Astrocyte of the hippocampus (primary cell): ENCODE data around the gene C11orf68.
"Not testable (repeated sequence)": the region's sequence is repeated elsewhere in the genome, so short reads cannot be mapped to it uniquely, and the experiment has no call there.

Source experiments
- DNase-seq: peaks from one replicate; pipeline ENCODE4 v3.0.0; 2011; ENCODE audit warnings: low read depth, low spot score

C11orf68 gene

DNA sequence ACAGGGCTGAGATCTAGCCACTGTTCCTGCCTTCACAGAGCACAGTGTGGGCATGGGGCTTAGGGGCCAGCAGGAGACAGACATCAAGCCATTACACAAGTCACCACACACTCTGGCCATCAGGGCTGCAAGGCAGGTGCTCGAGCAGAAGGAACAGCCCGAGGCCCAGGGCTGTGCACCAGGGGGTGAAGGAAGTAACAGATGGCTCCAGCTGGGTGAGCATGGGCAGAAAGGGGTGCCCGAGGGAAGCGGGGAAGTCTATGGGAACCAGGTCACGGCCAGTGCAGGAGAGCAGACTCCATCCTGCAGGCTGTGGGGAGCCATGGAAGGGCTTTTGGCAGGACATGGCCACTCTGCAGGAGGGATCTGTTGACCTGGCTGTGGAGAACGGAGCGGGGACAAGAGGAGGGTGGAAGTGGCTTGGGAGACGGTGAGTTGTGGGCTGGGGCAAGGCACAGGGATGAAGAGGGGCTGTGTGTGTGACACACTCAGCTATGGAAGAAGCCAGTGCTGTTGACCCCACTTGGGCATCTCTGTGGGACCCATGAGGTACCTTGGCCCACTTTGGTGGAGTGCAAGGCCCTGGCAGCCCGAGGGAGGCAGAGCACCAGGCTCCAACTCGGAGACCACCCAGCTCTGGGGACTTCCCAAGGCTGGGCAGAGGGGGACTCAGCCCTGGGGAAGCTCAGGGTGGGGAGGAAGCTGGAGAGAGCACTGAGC lies 3.6 kb downstream of the C11orf68 start:
- no peak for DNase-seq

DNA sequence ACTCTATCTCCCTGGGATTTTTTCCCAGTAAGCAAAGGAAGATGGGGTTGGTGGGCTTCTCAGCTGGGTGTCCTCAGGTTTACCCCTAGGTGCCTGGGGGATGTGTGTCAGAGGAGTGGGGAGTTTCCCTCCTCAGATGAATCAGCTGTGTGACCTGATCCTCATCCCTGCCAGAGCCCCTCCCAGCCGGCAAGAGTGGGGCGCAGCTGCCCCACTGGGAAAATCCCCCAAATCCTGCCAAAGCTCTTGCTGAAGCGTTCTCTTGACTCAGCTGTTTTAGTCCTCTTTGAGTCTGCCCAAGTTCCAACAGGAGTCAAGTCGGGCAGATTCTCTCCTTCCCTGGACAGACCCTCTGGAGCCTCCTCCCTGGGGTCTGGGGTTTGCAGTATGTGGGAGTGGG lies 6.0 kb downstream of the C11orf68 start:
- DNase-seq = peak; percentile 61

DNA sequence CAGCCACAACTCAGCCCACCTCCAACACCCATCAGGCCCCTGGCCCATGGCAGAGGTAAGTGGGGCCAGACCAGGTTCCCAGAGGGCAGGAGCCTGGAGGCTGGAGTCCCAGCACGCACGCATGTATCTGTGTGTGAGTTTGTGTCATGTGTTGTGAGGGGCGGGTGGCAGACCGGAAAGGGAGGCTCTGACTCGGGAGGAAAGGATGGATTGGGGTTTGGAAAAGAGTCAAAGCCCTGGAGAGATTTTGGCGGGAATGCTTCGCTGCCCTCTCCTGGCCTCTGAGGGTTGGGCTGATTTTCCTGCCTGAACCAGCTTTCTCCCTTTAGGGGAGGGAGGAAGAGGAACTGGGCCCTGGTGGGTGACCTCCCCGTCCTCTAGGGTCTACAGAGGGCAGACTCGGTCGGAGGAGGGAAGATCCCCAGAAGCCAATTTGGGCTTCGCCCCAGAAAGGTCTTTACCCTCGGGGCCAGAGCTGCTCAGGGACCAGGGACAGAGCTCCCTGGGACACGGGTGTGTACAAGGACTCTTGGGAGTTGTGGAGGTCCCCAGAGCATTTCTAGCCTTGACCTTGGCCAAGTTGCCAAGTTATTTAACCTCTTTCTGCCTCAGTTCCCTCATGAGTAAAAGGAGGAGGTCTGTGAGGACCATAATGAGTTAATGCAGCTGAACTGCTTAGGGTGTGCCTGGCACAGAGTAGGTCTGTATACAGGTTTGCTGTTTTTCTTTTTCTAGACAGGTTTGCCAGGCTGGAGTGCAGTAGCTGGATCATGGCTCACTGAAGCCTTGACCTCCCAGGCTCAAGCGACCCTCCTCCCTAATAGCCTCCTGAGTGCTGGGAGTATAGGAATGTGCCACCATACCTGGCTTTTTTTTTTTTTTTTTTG lies 6.9 kb downstream of the C11orf68 start:
- DNase-seq = peak; percentile 73

DNA sequence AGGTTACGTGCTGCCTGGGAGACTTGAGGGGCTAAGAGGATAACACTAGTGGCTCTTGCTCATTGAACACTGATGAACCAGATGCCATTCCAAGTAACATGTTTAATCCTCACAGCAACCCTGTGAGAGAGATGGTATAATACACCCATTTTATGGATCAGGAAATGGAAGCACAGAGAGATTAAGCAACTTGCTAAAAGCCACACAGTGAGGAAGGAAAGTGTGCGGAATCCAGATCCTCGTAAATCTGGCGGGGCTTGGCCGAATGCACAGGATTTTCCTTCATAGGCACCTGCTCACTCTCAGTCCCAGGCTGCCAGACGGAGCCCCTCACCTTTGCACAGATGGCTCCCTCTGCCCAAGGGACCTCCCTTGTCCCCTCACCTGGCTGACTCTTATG lies 11.0 kb downstream of the C11orf68 start:
- no peak for DNase-seq

DNA sequence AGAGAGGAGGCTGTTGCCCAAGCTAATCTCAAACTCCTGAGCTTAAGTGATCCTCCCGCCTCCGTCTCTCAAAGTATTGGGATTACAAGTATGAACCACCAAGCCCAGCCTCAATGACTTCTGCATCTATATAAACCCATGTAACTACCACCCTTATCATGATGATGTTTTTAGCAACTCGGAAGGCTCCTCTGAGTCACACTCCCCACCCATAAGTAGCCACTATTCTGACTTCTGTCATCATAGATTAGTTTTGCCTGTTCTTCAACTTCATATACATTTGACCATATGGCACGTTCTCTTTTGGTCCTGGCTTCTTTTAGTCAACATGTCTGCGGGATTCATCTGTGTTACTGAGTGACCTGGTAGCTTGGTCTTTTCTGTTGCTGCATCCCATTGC lies 12.3 kb downstream of the C11orf68 start:
- DNase-seq = no peak

DNA sequence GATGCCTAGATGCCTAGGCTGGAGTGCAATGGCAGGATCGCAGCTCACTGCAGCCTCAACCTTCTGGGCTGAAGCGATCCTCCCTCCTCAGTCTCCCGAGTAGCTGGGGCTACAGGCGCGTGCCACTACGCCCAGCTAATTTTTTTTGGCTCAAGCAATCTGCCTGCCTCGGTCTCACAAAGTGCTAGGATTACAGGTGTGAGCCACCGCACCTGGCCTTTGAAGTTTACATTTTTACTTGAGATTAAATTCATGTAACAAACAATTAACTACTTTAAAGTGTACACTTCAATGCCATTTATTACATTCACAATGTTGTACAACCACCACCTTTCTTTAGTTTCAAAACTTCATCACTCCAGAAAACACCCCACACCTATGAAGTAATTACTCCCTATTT lies 15.1 kb downstream of the C11orf68 start:
- DNase-seq = no peak

DNA sequence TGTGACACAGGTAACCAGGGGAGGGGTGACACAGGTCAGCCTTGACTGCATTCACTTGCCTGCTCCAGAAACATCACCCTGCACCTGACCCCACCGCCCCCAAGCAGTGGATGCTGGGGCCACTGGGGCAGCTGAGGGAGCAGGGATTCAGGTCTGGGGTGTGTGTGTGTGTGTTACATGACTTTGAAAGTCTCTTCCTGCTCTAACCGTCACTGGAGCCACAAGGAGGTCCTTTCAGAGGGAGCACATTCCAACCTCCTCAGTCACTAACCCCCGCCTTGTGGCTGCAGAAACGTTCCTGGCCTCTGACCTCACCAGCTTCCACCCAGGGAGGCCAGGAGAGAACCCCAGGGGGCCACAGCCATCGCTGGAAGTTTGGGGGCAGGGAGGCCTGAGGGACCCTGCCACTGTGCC lies 15.8 kb downstream of the C11orf68 start:
- peak; percentile 93 for DNase-seq

DNA sequence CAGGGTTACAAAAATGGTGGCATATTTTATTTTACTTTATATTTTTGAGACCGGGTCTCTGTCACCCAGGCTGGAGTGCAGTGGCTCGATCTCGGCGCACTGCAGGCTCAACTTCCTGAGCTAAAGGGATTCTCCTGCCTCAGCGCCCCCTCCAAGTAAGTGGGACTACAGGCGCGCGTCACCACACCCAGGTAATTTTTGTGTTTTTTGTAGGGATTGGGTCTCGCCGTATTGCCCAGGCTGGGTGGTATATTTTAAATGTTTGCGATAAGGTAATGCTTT lies 18.0 kb downstream of the C11orf68 start:
- no peak for DNase-seq

DNA sequence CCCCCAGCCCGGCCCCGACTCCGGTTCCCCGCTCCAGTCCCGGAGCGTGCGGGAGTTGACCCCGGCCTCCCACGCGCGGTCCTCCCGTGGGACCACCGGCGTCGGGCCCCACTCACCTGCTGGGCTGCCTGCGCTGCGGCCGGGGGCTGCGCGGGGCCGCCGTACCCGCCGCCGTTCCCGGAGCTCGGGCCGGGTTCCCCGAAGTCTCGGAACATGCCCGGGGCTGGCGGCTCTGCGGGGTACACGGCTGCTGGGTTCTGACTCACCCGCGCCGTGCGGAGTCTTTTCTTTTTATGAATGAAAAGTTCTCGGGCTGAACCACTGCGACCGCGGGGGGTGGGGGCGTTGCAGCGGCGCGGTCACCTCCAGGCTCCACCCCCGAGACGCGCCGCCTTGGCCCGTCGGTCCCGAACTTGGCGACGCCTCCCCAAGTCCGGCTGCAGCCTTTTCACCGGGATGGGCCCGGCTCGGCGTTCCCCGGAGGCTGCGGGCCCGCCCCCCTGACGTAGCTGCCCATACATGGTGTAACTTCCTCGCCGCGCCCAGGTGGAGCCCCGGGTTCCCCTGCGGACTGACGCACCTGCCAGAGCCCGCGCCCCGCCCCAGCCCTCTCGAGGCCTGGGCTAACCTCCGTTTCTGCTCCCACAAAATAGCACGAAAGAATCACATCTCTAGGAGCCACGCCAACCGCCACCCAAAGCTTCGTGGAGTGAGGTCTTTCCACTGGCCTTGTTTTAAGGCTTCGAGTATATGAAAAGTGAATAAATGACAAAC lies 18.6 kb downstream of the C11orf68 start, which contains the start of gene FOSL1:
Gene FOSL1, minus strand, starts transcription at position 264 of the 774 bp plus-strand sequence. Its CDS starts 49 bp downstream, at position 215.
- DNase-seq = peak; percentile 98

DNA sequence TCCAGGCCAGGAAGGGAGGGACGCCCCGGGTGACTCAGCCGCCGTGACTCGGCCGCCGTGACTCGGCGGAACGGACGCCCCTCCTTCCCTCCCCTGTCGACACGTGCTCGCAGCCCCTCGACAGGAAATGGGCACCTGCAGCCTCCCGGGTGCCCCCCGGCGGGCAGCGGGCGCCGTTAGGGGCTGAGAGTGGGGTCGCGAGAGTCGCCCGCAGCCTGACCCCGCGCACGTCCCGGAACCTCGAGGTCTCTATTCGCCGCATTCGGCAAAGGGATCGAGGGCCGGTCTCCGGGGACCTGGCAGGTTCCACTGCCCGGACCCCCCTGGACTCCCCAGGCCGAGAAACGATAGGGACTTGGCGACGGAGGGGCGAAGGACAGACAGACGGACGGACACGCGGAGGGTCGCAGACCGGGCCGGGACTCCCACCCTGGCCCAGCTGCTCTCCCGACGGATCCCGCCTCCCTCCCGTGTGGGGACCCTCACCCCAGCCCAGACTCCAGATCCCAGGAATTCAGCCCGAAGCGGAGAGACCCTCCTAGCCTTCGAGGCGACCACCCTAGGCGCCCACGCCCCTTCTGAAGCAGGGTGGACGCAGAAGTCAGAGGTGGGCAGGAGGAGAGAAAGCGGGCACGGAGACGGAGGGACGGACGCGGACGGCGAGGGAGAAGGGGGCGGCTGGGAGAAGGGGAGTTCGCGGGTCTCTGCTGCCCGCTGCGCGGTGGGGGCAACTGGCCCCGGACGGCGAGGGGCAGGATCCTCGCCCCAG lies 19.3 kb downstream of the C11orf68 start:
- peak; percentile 92 for DNase-seq

DNA sequence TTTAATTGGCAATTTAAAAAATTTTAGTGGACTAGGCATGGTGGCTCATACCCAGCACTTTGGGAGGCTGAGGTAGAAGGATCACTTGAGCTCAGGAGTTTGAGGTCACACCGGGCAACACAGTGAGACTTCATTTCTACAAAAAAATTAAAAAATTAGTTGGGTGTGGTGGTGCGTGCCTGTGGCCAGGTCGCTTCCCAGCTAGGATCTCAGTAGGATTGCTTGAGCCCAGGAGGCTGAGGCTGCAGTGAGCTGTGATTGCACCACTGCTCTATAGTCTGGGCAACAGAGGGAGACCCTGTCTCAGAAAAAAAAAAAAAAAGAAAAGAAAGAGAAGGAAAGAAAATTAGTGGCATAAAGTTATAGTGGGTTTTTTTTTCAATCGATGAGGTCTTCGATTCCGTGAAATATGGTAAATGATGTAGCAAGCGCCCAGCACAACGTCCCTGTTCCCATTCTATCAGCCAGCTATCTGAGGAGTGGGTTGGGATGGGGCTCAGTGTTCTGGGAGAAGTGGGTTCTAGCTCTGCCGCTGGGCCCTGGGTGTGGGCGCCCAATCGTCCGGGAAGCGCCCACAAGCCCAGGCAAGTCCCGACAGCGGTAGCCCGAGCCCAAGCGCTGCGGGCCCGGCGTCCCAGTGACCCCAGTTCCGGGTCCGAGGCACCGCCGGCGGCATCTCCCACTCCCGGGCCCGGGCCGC lies 20.1 kb downstream of the C11orf68 start:
- peak; percentile 32 for DNase-seq

DNA sequence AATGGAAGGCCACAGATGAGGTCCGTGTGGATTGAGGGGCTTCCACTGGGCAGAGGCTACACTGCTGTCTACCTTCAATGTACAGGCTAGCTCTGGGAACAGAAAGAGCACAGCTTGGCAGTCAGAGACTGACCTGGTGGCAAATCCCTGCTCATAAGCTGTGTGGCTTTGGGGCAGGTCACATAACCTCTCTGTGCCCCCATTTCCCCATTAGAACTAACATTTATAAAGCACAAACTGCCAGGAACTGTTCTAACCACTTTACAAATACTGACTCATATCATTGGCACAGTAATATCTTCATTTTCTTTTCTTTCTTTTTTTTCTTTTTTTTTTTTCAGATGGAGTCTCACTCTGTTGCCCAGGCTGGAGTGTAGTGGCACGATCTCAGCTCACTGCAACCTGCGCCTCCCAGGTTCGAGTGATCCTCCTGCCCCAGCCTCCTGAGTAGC lies 21.8 kb downstream of the C11orf68 start:
- DNase-seq = peak; percentile 25

DNA sequence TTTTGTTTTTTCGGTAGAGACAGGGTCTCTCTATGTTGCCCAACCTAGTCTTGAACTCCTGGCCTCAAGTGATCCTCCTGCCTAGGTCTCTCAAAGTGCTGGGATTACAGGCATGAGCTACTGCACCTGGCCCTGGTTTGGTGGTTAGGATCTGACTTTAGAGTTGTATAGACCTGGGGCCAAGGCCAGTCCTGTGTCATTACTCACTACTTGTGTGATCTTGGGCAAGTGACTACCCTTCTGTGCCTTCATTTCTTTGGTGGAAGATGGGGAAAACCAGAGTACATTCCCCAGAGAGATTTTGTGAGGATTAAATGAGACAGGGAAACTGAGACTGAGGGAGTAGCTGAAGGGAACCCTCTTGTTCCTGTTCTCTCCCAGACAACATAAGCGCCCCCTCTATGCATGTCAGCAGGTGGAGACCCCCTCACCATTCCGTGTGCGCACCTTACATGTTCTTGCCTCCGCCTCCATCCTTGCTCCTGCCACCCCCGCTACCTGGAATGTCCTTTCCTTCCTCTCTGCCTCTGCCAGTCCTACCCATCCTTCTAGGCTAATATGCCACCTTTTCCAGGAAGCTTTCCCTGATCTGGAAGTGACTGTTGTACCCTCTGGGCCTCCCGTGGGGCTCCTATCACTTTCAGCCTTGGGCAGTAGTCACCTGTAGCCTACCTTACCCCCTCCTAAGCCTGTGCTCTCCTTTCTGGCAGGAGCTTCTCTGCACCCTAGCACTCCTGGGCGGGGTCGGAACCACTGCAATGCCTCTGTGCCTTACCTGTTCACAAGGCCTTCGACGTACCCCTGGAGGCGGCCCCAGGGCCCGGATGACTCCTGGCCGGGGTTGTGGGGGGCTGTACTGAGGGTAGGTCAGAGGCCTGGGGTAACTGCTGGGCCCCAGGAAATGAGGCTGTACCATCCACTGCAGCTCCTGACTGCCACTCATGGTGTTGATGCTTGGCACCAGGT lies 22.5 kb downstream of the C11orf68 start:
- no peak for DNase-seq

DNA sequence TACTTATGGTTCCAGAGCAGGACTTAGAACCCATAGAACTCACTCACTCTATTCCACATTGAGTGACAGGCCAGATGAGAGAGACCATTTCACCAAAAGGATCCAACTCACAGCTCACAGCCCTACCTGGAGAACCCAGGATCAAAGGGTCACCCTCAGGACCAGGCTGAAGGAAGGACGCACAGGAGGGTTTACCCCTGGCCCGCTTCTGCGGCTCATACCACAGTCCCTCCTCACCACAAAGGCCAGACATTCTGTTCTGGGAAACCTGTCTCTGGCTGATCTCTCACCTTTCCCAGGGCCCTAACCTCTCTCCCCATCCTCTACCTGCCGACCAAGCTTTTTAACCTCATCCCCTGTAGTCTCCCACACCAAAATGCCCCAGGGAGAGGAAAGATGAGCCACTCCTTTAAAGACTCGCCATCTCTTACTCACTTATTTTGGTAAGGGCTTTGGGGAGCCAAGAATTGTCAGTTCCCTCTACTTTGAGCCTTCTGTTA lies 23.3 kb downstream of the C11orf68 start:
- no peak for DNase-seq

DNA sequence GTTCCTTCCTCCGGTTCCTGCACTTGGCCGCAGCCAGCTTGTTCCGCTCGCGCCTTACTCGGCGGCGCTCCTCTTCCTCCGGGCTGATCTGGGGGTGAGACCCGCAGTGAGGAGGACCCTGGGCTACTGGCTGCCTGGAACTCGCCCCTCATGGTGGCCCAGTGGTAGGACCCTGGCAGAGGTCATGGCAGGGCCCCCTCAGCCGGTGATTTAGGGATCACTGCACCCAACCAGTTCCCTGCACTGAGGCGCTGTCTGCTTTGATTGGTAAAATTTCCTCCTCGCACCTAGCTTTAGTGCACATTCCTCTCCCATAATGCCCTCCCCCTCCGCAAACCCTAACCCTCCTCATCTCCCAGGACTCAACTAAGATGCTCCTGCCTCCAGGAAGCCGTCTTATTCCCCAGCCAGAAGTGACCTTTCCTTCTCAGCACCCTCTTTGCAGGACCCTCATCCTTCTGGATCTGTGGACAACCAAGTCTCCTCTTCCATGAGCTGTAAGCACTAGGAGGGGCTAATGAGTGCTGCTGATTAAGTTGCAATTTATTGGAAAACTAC lies 24.7 kb downstream of the C11orf68 start:
- no peak for DNase-seq

DNA sequence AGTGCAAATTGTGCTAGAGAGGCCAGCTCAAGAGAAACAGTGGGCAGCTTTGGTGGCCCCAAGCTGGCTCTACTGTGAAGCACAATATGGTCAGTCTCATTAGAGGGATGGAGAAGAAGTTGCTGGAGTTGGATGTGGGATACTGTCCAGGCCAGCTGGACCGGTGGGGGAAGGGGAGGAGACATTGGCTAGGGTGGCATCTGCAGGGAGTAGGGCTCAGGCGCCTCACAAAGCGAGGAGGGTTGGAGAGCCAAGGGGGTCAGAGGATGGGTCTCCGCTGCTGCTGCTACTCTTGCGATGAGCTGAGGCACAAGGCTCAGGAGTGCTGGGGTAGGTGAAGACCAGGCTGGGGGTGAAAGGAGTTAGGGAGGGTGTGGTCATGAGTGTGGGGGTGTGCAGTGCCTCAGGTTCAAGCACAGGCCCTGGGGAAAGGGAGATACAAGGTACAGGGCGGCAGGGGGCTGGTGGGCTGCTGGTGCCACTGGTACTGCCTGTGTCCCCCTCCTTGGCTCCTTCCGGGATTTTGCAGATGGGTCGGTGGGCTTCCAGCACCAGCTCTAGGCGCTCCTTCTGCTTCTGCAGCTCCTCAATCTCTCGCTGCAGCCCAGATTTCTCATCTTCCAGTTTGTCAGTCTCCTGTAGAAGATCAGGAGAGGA lies 26.1 kb downstream of the C11orf68 start:
- no peak for DNase-seq

DNA sequence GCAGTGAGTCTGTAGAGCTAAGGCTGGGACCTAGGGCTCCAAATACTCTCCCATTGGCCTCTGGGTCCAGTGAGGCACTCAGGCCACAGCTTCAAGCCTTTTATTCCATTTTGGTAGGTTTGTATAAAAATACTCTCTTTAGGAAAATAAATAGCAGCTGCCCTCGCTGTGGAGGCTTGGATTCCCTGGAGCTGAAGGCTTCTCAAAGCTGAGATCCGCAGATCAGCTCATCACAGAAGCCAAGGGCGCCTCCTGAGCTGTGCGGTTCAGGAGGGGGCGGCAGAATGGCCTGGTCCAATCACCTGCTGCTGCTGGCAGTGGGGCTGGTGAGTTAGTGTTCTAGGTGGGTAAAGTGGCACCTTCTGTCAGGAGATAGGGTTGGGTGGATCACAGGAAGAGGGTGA lies 26.7 kb downstream of the C11orf68 start:
- not testable (repeated sequence) for DNase-seq
